Measurements from ENCODE around the gene CREBBP.

CREBBP gene

DNA sequence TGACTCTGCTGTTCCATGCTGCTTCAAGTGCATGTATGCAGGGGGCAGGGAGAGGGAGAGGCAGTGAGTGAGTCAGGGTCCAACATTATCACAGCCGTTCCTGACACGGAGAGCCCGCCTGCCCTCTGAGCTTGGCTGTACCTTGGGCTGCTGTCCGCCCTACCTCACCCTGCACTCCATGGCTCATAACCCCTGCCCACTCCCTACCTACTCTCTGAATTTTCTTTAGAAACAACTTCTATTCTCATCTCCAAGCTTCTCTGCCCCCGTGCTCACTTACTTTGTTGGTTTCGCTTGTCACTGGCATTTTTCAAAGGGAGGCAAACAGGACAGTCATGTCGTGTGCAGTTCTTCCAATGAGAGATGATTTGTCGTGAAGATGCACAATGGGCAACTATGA lies 88.8 kb downstream of the CREBBP start:
- H3K4me1 ChIP-seq (ENCODE audit: control insufficient read depth, insufficient read depth, low read length), result no peaks in the 10 kb centered on the region
- H3K27me3 ChIP-seq (ENCODE audit: control insufficient read depth, insufficient read depth, low read length), result no peaks in the 10 kb centered on the region
- no peak overlapping the region for H3K9ac ChIP-seq (ENCODE audit: low read depth, low read length)
- no peaks in the 10 kb centered on the region for H3K9me3 ChIP-seq (ENCODE audit: control insufficient read depth, insufficient read depth, low read length)
- no peak overlapping the region for H3K27ac ChIP-seq (ENCODE audit: low read depth, low read length)
- H3K4me3 ChIP-seq (ENCODE audit: low read depth, low read length), result no peak overlapping the region
- H3K36me3 ChIP-seq (ENCODE audit: control insufficient read depth, insufficient read depth, low read length), result peaks cover 45% of the 10 kb centered on the region

DNA sequence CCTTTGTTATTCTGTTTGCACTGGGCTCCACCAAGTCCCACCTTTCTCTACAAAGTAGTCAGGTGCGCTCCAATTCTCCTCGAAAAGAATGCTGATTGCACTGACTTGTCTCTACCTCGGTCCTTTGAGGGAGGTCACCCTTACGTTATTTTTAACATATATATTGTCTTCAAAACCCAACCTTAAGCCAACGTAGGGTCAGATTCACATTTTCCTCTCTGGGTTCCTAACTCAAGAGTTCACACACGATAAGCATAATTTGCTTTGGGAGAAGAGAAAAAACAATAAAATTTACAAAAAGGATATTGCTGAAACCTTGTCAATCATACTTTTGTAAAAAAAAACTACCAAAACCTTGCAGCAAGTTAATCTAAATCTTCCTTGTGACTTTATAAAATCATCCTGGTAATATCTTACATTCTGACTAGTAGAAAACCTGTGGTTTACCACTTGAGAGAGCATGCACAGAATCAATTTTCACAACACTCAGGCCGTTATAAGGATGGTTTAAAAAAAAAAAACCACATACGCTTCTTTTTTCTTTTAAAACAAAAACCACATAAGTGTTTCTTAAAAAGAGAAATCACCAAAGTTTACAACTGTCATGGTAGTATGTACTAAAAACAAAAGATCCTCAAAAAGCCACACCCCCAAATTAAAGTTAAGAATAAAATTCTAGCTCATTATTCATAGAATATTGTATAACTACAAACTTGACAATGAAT lies 91.0 kb downstream of the CREBBP start:
- Histone ChIP-seq H3K36me3 (ENCODE audit: control insufficient read depth, insufficient read depth, low read length) (peaks cover 52% of the 10 kb centered on the region), H3K9ac (ENCODE audit: low read depth, low read length) (no peak overlapping the region), H3K27me3 (ENCODE audit: control insufficient read depth, insufficient read depth, low read length) (no peaks in the 10 kb centered on the region), H3K27ac (ENCODE audit: low read depth, low read length) (no peak overlapping the region), H3K9me3 (ENCODE audit: control insufficient read depth, insufficient read depth, low read length) (no peaks in the 10 kb centered on the region), H3K4me3 (ENCODE audit: low read depth, low read length) (no peak overlapping the region), H3K4me1 (ENCODE audit: control insufficient read depth, insufficient read depth, low read length) (no peaks in the 10 kb centered on the region)

DNA sequence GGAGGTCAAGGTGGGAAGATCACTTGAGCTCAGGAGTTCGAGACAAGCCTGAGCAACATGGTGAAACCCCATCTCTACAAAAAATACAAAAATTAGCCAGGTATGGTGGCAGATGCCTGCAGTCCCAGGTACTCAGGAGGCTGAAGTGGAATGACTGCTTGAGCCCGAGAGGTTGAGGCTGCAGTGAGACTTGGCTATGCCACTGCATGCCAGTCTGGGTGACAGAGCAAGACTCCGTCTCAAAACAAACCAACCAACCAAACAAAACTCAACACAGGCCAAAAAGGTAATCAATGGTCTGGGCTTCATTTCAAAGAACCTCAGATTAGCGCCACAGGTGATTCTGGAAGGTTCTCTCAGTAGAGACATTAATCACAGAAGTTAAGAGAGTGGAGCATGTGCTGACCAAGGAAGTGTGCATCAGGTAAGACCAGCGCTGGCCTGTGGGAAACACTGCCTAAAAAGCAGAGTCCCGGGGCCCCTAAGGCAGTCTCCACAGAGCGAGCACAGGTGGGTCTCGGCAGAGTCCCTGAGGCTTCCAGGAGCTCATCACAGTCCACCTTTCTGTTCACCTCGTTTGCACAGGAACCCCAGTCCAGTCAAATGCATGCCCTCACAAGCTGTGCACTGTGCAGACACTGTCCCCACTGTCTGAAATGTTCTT lies 91.7 kb downstream of the CREBBP start:
- Histone ChIP-seq H3K9me3 (ENCODE audit: control insufficient read depth, insufficient read depth, low read length) (no peaks in the 10 kb centered on the region), H3K27ac (ENCODE audit: low read depth, low read length) (no peak overlapping the region), H3K27me3 (ENCODE audit: control insufficient read depth, insufficient read depth, low read length) (no peaks in the 10 kb centered on the region), H3K4me1 (ENCODE audit: control insufficient read depth, insufficient read depth, low read length) (no peaks in the 10 kb centered on the region), H3K4me3 (ENCODE audit: low read depth, low read length) (no peak overlapping the region), H3K9ac (ENCODE audit: low read depth, low read length) (no peak overlapping the region), H3K36me3 (ENCODE audit: control insufficient read depth, insufficient read depth, low read length) (peaks cover 52% of the 10 kb centered on the region)

DNA sequence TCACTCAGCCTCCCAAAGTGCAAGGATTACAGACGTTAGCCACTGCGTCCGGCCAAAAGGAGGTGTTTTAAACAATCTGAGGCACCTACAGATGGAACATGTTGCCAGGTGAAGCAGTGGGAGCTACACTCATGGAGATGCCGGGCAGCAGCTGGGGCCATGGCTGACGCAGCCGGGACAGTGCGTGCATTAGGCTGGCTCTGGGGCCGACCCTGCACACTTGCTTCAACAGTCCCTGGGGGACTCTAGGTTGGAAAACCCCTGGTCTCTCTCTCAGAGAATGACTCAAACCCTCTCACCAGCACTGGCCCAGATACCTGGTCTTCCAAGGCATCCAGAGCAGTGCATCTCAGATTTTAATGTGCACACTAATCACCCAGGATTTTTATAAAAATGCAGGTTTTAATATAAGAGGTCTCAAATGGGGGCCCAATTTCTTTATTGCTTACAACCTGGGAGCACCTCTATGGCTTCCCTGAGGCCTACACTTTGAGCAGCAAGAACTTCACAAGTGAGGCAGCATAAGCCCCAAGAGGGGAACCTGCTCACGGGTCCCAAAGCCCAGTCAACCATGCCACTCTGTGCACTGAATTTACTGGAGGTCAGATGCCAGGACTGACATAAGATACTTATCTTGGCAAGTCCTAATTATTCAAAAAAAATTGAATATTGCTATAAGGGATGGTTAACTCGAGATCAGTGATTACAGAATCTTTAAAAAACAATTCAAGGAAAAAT lies 92.4 kb downstream of the CREBBP start:
- Histone ChIP-seq H3K27ac (ENCODE audit: low read depth, low read length) (no peak overlapping the region), H3K27me3 (ENCODE audit: control insufficient read depth, insufficient read depth, low read length) (no peaks in the 10 kb centered on the region), H3K9me3 (ENCODE audit: control insufficient read depth, insufficient read depth, low read length) (no peaks in the 10 kb centered on the region), H3K4me3 (ENCODE audit: low read depth, low read length) (no peak overlapping the region), H3K9ac (ENCODE audit: low read depth, low read length) (no peak overlapping the region), H3K36me3 (ENCODE audit: control insufficient read depth, insufficient read depth, low read length) (peaks cover 51% of the 10 kb centered on the region), H3K4me1 (ENCODE audit: control insufficient read depth, insufficient read depth, low read length) (no peaks in the 10 kb centered on the region)

DNA sequence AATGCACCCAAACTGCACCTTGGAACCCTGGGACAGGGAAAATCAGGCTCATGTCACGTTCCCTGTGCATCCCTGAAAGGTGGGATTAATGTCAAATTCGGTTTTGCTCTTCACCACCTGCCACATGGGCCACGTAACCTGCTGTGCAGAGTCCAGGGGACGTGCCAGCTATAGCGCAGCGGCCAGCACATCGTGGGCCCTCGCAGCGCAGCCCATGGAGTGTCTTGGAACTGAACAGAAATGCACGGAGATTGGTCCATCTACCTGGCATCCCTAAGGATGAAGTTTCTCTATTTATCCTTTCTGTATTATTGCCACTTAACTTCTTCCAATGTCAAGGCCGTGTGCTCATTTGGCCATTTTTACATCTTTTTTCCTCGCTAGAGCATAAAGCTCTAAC lies 95.1 kb downstream of the CREBBP start:
- no peaks in the 10 kb centered on the region for H3K27me3 ChIP-seq (ENCODE audit: control insufficient read depth, insufficient read depth, low read length)
- H3K36me3 ChIP-seq (ENCODE audit: control insufficient read depth, insufficient read depth, low read length), result peaks cover 50% of the 10 kb centered on the region

DNA sequence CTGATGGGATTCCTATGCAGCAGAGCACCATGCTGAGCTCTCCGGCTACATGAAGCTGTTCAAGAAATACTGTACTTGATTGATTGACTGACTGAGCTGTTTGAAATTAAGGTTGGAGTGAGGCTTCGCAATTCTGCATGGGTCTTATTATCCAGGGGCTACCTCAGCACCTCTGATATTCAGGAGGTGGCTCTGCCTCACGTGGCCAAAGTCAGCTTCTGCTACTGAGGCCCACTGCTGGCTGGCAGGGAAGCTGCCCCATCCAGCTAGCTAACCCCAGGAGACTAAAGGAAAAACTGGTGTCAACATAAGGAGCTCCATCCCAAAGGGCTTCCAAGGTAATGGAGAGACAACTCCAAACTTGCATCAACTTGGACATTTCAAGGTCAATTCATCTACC lies 97.0 kb downstream of the CREBBP start:
- H3K4me1 ChIP-seq (ENCODE audit: control insufficient read depth, insufficient read depth, low read length), result no peaks in the 10 kb centered on the region
- H3K9ac ChIP-seq (ENCODE audit: low read depth, low read length), result no peak overlapping the region
- no peaks in the 10 kb centered on the region for H3K9me3 ChIP-seq (ENCODE audit: control insufficient read depth, insufficient read depth, low read length)
- no peaks in the 10 kb centered on the region for H3K27me3 ChIP-seq (ENCODE audit: control insufficient read depth, insufficient read depth, low read length)
- H3K36me3 ChIP-seq (ENCODE audit: control insufficient read depth, insufficient read depth, low read length), result peaks cover 52% of the 10 kb centered on the region
- no peak overlapping the region for H3K27ac ChIP-seq (ENCODE audit: low read depth, low read length)
- no peak overlapping the region for H3K4me3 ChIP-seq (ENCODE audit: low read depth, low read length)

More for the DNA sequence above, 95.1 kb downstream of the CREBBP start:
- H3K4me1 ChIP-seq (ENCODE audit: control insufficient read depth, insufficient read depth, low read length), result no peaks in the 10 kb centered on the region
- no peak overlapping the region for H3K4me3 ChIP-seq (ENCODE audit: low read depth, low read length)
- no peaks in the 10 kb centered on the region for H3K9me3 ChIP-seq (ENCODE audit: control insufficient read depth, insufficient read depth, low read length)
- no peak overlapping the region for H3K9ac ChIP-seq (ENCODE audit: low read depth, low read length)
- H3K27ac ChIP-seq (ENCODE audit: low read depth, low read length), result no peak overlapping the region

DNA sequence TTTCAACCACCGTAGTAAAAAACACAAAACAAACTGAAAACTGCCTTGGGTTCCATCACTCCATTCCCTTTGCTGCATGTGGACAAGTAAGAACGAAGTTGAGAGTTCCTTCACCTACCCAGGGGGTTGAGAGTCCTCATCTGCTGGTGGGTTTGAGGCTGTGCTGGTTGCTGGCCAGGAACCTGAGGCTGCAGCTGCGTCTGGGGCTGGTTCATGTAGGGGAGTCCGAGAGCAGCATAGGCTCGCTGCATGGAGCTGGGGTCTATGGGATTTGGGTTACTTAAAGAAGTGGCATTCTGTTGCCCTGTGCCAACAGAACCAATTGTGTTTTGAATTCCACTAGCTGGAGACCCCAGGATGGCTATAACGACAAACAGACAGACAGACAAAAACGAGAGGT lies 97.9 kb downstream of the CREBBP start:
- peaks cover 58% of the 10 kb centered on the region for H3K36me3 ChIP-seq (ENCODE audit: control insufficient read depth, insufficient read depth, low read length)

DNA sequence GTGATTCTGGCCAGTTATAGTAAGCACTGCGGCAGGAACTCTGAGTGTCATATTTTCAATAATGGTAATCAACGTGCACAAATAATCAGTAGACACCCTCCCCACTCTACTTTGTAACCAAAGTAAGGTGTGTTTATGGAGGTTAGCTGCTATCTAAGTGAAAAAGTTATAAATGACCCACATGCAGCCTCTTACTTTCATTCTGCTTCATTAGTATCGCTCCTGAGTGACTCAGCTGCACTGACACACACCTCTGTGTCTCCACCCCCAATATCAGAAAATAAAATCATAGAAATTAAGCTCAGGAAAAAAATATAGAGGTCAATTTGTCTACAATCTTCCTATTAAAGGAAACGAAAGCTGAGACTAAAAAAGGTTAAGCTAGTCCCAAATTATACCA lies 99.1 kb downstream of the CREBBP start:
- Histone ChIP-seq H3K27ac (ENCODE audit: low read depth, low read length) (no peak overlapping the region), H3K9me3 (ENCODE audit: control insufficient read depth, insufficient read depth, low read length) (no peaks in the 10 kb centered on the region), H3K9ac (ENCODE audit: low read depth, low read length) (no peak overlapping the region), H3K4me3 (ENCODE audit: low read depth, low read length) (no peak overlapping the region), H3K27me3 (ENCODE audit: control insufficient read depth, insufficient read depth, low read length) (no peaks in the 10 kb centered on the region), H3K4me1 (ENCODE audit: control insufficient read depth, insufficient read depth, low read length) (no peaks in the 10 kb centered on the region), H3K36me3 (ENCODE audit: control insufficient read depth, insufficient read depth, low read length) (peaks cover 63% of the 10 kb centered on the region)

More for the DNA sequence above, 97.9 kb downstream of the CREBBP start:
- Histone ChIP-seq H3K27me3 (ENCODE audit: control insufficient read depth, insufficient read depth, low read length) (no peaks in the 10 kb centered on the region), H3K9ac (ENCODE audit: low read depth, low read length) (no peak overlapping the region), H3K27ac (ENCODE audit: low read depth, low read length) (no peak overlapping the region), H3K4me3 (ENCODE audit: low read depth, low read length) (no peak overlapping the region), H3K4me1 (ENCODE audit: control insufficient read depth, insufficient read depth, low read length) (no peaks in the 10 kb centered on the region), H3K9me3 (ENCODE audit: control insufficient read depth, insufficient read depth, low read length) (no peaks in the 10 kb centered on the region)

DNA sequence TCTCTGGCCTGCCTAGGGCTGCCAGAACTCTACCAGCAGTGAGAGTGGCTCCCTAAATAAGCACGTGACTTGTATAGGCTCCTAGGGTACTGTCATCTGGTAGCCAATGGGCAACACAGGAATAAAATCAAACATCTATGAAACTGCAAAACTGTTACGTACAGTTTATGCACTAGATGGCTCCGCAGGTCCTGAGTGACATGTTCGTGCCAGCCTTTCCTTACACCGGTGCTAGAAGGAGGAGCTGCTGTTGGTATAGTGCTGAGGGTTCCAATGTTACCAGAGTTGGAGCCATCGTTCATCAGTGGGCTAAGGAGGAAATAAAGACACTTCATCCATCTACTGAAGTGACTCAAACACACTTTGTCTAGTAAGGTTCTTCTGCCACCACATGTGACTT lies 99.9 kb downstream of the CREBBP start:
- H3K36me3 ChIP-seq (ENCODE audit: control insufficient read depth, insufficient read depth, low read length), result peaks cover 67% of the 10 kb centered on the region
- no peak overlapping the region for H3K4me3 ChIP-seq (ENCODE audit: low read depth, low read length)
- no peaks in the 10 kb centered on the region for H3K4me1 ChIP-seq (ENCODE audit: control insufficient read depth, insufficient read depth, low read length)
- H3K9me3 ChIP-seq (ENCODE audit: control insufficient read depth, insufficient read depth, low read length), result no peaks in the 10 kb centered on the region
- no peak overlapping the region for H3K9ac ChIP-seq (ENCODE audit: low read depth, low read length)
- no peaks in the 10 kb centered on the region for H3K27me3 ChIP-seq (ENCODE audit: control insufficient read depth, insufficient read depth, low read length)
- H3K27ac ChIP-seq (ENCODE audit: low read depth, low read length), result no peak overlapping the region

DNA sequence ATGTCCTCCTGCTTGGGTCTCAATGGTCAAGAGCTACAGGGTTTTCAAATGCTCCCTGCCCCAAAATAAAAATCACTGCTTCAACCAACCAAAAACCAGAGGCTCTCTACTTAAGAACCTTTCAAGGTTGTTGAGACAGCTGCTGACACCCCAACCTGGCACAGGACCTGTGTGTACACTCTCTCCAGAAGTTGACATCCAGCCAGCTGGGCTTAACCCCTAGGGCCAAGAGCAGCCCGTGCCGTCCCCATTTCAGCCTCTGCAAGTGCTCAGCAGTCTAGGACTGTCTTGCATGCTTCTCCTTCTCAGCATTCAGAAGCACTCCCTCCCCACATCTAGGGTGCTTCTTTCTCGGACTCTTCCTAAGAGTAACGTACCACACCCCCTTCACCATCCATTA lies 104.2 kb downstream of the CREBBP start:
- Histone ChIP-seq H3K4me3 (ENCODE audit: low read depth, low read length) (no peak overlapping the region), H3K9ac (ENCODE audit: low read depth, low read length) (no peak overlapping the region), H3K4me1 (ENCODE audit: control insufficient read depth, insufficient read depth, low read length) (no peaks in the 10 kb centered on the region), H3K9me3 (ENCODE audit: control insufficient read depth, insufficient read depth, low read length) (no peaks in the 10 kb centered on the region), H3K36me3 (ENCODE audit: control insufficient read depth, insufficient read depth, low read length) (peaks cover 80% of the 10 kb centered on the region), H3K27ac (ENCODE audit: low read depth, low read length) (no peak overlapping the region), H3K27me3 (ENCODE audit: control insufficient read depth, insufficient read depth, low read length) (no peaks in the 10 kb centered on the region)

DNA sequence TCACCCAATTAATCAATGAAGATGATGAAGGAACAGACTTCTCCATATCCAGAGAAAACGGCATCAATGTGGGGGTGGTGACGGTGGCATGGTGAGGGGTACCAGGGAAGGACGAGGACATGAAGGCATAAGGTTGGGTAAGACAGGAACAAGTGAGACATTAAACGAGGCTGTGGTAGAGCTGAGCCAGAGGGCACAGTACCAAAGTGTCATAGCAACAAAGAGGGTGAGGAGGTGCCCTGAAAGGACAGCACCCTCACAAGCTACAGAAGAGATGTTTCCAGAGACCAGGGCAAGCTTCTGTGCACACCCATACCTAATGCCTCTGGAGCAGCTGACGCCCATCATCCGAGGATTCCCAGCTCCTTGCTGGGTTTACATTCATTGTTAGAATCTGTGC lies 105.7 kb downstream of the CREBBP start:
- H3K36me3 ChIP-seq (ENCODE audit: control insufficient read depth, insufficient read depth, low read length), result peaks cover 80% of the 10 kb centered on the region
- H3K9me3 ChIP-seq (ENCODE audit: control insufficient read depth, insufficient read depth, low read length), result no peaks in the 10 kb centered on the region

More for the DNA sequence above, 105.7 kb downstream of the CREBBP start:
- Histone ChIP-seq H3K4me3 (ENCODE audit: low read depth, low read length) (no peak overlapping the region), H3K9ac (ENCODE audit: low read depth, low read length) (no peak overlapping the region), H3K27me3 (ENCODE audit: control insufficient read depth, insufficient read depth, low read length) (no peaks in the 10 kb centered on the region), H3K4me1 (ENCODE audit: control insufficient read depth, insufficient read depth, low read length) (no peaks in the 10 kb centered on the region), H3K27ac (ENCODE audit: low read depth, low read length) (no peak overlapping the region)
